Stimulated activated CD8-positive, alpha-beta memory T cell treated with anti-CD3 and anti-CD28 coated beads, Interleukin-12 subunit alpha, Interleukin-12 subunit beta, amount 100 ng/mL, for 1 hour (primary cell): ENCODE measurements around the gene HADHB.
"Not testable (repeated sequence)": the region's sequence is repeated elsewhere in the genome, so short reads cannot be mapped to it uniquely, and the experiment has no call there.

Source experiments
- DNase-seq: peaks from one replicate; pipeline ENCODE4 v3.0.0-alpha.2; 2020; ENCODE audit warnings: low read depth

The HADHB gene

DNA sequence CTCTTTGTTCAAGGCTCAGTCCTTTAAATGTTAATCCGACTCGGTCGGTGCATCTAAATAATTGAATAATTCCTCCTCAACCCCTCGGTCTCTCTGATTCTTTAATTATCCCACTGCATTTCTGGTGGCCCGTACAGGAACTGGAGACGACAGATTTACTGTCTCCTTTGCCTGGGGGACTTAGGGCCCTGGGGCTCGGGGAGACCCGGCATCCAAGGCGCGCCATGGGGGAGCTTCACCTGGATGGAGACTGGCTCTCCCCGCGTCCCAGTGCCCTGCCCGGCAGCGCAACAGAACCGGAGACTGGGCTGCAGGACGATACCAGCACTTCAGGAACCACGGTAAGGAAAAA, 53.5 kb downstream of the HADHB start:
- DNase-seq = no peak

- DNase-seq = peak; percentile 17
Measured at GRCh38 chr2:26298638-26299393, 54.1 kb downstream of the HADHB start.

GRCh38 chr2:26299471-26300101, 54.8 kb downstream of the HADHB start:
- no peak for DNase-seq

- DNase-seq = no peak
Measured at GRCh38 chr2:26300234-26300925, 55.6 kb downstream of the HADHB start.

- no peak for DNase-seq
Measured at GRCh38 chr2:26302846-26303245, 58.1 kb downstream of the HADHB start.

DNA sequence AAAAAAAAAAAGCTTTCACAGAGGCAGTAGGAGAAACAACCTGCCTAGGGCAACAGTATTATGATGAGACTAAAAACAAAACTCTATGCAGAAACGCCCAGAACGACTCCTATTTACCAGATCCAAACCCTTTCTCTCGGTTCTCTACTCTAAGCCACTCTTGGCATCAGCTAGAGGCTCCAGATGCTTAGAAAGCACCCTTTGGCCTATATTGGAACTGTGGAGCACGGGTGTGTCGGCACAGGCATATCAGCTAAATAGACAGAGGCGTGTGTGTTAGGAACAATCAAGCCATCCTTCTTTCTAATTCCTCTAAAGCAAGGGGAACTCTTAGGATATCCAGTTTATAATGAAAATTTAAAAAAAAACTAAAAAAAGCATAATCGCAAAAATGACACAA, 60.4 kb downstream of the HADHB start:
- not testable (repeated sequence) for DNase-seq

DNA sequence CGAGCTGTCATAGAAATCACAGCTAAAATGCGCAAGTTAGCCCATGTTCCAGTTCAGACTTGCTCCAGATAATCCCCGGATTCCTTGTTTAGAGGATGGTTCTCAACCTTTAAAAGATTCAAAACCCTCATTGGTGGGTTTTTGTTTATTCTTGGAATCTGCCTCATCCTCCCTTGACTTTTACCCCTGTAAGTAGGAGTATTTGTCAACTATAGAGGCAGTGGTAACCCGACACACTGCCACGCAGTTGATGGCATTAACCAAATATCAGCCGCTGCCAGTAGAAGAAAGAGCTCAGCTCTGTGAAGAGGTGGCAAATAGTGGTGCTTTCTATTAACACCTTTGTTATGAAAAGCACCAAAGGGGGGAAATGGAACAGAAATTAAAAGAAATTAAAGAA, 60.8 kb downstream of the HADHB start:
- no peak for DNase-seq

GRCh38 chr2:26309921-26310320, 65.2 kb downstream of the HADHB start:
- no peak for DNase-seq

GRCh38 chr2:26312471-26312870, 67.7 kb downstream of the HADHB start:
- DNase-seq = no peak

DNA sequence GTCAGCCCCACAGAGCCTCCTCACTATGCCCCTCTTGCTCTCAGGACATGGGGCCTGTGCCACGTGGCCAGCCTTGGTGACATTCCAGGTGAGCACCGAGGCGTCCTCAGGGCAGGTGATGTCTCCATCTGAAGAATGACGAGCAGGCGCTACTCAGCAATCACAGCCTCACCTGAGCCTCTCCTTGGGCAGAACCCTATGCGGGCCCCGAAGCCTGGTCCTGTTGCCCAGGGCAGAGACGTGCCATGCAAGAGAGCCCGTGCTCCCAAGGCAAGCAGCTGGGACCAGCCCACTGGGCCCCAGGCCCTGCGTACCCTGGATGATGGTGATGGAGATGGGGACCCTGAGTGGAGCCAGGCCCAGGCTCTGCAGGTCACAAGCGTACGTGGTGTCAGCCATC, 68.7 kb downstream of the HADHB start:
- no peak for DNase-seq

- no peak for DNase-seq
Measured at GRCh38 chr2:26314243-26314642, 69.5 kb downstream of the HADHB start.

GRCh38 chr2:26316041-26316440, 71.3 kb downstream of the HADHB start:
- no peak for DNase-seq

DNA sequence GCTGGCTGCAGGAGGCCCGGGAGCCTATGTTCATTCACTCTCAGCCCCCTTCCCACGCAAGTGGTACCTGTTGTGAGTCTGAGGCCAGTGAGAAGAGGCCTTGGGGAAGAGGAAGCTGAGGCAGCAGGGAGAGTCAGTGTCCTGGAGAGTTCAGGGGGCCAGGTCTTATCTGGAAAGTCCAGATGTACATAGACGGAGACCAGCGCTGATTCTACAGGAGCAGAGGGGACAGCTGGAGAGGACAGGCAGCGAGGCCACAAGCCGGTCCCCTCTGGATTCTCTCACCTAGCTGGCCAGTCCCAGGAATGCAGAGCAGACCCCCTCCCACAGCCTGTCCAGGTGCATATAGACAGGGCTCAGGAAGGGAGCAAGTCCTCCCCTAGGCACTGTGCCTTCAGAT, 72.1 kb downstream of the HADHB start:
- DNase-seq = no peak

DNA sequence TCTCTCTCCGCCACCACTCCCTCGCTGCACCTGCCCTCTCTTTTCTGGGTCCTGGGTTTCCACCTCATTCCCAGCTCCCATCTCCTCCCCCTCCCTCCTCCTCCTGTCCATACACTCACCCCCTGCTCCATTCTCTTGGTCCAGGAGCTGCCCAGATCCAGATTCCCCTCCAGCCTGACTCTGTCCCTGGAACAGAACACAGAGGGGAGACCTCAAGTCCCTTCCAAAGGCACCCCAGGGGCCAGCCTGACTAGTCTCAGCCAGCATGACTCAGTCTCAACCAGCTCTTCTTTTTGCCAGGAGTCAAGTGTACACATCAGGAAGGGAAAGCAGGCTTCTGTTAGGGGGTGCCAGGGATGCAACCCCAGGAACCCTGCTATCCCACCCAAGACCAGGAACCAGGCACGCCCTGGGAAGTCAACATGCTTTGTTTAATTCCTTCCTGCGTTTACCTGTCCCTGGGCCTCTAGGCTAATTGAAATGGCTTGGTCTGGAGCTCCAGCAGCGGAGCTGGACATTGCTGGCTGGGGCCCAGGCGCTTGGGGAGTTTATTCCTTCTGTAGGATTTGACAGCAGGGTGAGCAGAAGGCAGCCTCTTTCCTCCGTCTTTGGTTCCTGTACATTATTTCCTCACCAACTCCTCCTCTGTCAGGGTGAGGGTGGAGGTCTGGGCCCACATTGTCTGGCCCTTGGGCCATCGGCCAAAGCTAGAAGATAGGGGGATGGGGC, 72.8 kb downstream of the HADHB start:
- DNase-seq = no peak

GRCh38 chr2:26318950-26319349, 74.2 kb downstream of the HADHB start:
- DNase-seq = no peak

DNA sequence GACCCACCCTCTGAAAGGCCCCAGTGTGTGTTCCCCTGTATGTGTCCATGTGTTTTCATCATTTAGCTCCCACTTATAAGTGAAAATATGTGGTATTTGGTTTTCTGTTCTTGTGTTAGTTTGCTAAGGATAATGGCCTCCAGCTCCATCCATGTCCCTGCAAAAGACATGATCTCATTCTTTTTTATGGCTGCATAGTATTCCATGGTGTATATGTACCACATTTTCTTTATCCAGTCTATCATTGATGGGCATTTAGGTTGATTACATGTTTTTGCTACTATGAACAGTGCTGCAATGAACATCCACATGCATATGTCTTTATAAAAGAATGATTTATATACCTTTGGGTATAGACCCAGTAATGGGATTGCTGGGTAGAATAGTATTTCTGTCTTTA, 79.7 kb downstream of the HADHB start:
- DNase-seq = not testable (repeated sequence)

DNA sequence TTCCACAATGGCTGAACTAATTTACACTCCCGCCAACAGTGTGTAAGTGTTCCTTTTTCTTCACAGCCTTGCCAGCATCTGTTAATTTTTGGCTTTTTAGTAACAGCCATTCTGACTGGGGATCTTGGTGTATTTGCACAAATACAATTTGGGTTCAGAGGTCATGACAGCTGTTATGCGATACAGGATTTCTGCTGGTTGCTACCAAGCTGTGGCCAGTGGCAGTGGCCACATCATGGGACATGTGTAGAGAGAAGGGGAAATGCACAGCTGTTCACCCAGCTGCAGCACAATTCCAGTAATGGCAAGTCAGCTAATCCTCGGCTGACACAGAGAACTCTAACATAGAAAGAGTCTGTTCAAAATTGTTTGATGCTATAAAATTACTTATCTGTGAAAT, 80.2 kb downstream of the HADHB start:
- DNase-seq = no peak

GRCh38 chr2:26325851-26326250, 81.1 kb downstream of the HADHB start:
- no peak for DNase-seq

DNA sequence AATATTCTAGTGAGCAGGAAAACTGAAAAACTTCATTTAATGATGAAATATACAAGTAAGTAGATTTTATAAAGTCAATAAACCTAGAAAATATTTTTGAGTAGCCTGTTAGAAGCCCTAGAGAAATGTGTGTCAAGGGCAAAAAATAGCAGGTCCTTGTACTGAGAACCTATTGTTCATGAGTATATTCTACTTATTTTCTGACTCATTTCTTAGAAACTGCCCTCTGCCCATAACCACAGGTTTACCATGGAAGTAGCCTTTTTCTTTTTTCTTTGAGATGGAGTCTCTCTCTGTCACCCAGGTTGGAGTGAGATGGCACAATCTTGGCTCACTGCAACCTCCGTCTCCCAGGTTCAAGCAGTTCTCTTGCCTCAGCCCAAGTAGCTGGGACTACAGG, 81.8 kb downstream of the HADHB start:
- DNase-seq = no peak

DNA sequence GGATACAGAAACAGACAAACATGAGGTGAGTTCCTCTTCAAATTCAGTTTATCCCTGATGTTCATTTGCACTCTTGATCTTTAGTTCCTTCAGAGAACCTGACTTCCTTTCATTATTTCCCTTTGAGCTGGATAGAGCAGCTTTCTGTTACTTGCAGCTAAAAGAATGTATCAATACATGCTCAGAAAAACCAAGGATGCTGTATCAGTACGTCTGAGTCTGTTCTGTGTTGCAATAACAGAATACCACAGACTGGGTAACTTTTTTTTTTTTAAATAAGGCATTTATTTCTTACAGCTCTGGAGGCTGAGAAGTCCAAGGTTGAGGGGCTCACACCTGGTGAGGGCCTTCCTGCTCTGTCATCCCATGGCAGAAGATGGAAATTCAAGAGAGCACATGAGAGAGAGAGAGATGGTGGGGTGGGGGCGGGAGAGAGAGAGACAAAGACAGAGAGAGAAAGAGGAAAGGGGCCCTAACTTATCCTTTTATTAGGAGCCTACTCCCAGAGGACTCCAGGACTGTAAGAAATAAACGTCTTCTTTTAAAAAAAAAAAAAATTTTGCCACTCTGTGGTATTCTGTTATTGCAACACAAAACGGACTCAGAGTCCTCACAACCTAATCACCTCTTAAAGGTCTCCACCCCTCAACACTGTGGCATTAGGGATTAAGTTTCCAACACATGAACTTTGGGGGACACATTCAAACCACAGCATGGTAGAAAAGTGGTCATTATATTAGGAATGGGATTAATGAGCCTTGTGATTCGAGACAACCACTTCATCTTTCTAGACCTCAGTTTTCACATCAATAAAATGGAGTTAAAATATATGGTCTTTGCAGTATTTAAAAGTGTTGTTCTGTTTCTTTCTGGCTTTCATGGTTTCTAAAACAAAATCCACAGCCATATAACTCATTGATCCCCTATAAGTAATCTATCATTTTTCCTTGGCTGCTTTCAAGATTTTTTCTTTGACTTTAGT, 82.8 kb downstream of the HADHB start:
- DNase-seq = no peak

DNA sequence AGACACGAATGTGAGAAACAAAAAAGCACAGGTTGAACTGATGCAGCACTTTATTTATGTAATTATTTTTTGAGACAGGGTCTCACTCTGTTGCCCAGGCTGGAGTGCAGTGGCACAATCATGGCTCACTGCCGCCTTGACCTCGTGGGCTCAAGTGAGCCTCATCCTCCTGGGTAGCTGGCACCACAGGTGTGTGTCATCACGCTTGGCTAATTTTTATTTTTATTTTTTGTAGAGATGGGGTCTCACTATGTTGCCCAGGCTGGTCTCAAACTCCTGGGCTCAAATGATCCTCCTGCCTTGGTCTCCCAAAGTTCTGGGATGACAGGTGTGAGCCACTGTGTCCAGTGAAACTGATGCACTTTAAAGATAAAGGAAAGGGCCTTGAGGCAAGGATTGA, 84.3 kb downstream of the HADHB start:
- not testable (repeated sequence) for DNase-seq
